MM.1S (cell line): Measurements from ENCODE around the gene OSBP.

Experiments
- DNase-seq: peaks from one replicate; pipeline ENCODE4 v3.0.0-alpha.2; 2015
- H2AFZ ChIP-seq: fragments of 300-600 bp; sonication (generic); 2 replicates; pipeline ENCODE4 v1.6.0; 2016; ENCODE audit warnings: antibody characterized with exemption, low read length
- H3F3A ChIP-seq: fragments of 300-600 bp; sonication (generic); 2 replicates; pipeline ENCODE4 v1.6.1; 2016; ENCODE audit warnings: mild to moderate bottlenecking, antibody characterized with exemption, low read length, moderate library complexity, mixed read lengths; ENCODE audit not compliant: insufficient read depth
- H3K27ac ChIP-seq: fragments of 300-600 bp; sonication (generic); 2 replicates; pipeline ENCODE4 v1.5.1; 2016; ENCODE audit warnings: mild to moderate bottlenecking, low read length
- H3K27me3 ChIP-seq: fragments of 300-600 bp; sonication (generic); replicated peaks from 2 replicates; pipeline ENCODE4 v1.6.0; 2016; ENCODE audit warnings: low read length; ENCODE audit not compliant: insufficient read depth
- H3K36me3 ChIP-seq: fragments of 300-600 bp; sonication (generic); replicated peaks from 2 replicates; pipeline ENCODE4 v1.6.1; 2016; ENCODE audit warnings: mild to moderate bottlenecking, low read length, mixed read lengths; ENCODE audit not compliant: insufficient read depth
- H3K4me1 ChIP-seq: fragments of 300-600 bp; sonication (generic); 2 replicates; pipeline ENCODE4 v1.6.1; 2016; ENCODE audit warnings: low read length, mixed read lengths
- H3K4me2 ChIP-seq: fragments of 300-600 bp; sonication (generic); 2 replicates; pipeline ENCODE4 v1.6.0; 2016; ENCODE audit warnings: low read depth, low read length
- H3K4me3 ChIP-seq: fragments of 300-600 bp; sonication (generic); 2 replicates; pipeline ENCODE4 v1.5.1; 2016; ENCODE audit warnings: low read length, mixed read lengths
- H3K79me2 ChIP-seq: fragments of 300-600 bp; sonication (generic); 2 replicates; pipeline ENCODE4 v1.6.1; 2016; ENCODE audit warnings: mixed run types, low read length, mixed read lengths
- H3K9ac ChIP-seq: fragments of 300-600 bp; sonication (generic); 2 replicates; pipeline ENCODE4 v1.6.1; 2016; ENCODE audit warnings: low read length, mixed read lengths
- H3K9me2 ChIP-seq: fragments of 300-600 bp; sonication (generic); replicated peaks from 2 replicates; pipeline ENCODE4 v1.6.1; 2016; ENCODE audit warnings: mild to moderate bottlenecking, low read length, mixed read lengths; ENCODE audit not compliant: insufficient read depth
- H3K9me3 ChIP-seq: fragments of 300-600 bp; sonication (generic); replicated peaks from 2 replicates; pipeline ENCODE4 v1.6.1; 2016; ENCODE audit warnings: mild to moderate bottlenecking, low read length, mixed read lengths; ENCODE audit not compliant: insufficient read depth
- H4K20me1 ChIP-seq: fragments of 300-600 bp; sonication (generic); 2 replicates; pipeline ENCODE4 v1.6.1; 2016; ENCODE audit warnings: mild to moderate bottlenecking, low read length, moderate library complexity, mixed read lengths; ENCODE audit not compliant: insufficient read depth
- EZH2 ChIP-seq: fragments of 300-600 bp; sonication (generic); optimal IDR thresholded peaks from 2 replicates; pipeline ENCODE3; 2017; ENCODE audit warnings: low read depth, mild to moderate bottlenecking, antibody characterized with exemption, low read length, mixed read lengths
- EZH2phosphoT487 ChIP-seq: fragments of 300-600 bp; sonication (generic); IDR thresholded peaks from 2 replicates; pipeline ENCODE4 v1.6.1; 2018; ENCODE audit warnings: antibody characterized with exemption, low read length
- TF ChIP-seq, protein P1 (sequence below): fragments of 300-600 bp; sonication (generic); IDR thresholded peaks from 2 replicates; pipeline ENCODE4 v1.5.1; 2016; ENCODE audit warnings: antibody characterized with exemption, low read length, mixed read lengths

Gene OSBP

DNA sequence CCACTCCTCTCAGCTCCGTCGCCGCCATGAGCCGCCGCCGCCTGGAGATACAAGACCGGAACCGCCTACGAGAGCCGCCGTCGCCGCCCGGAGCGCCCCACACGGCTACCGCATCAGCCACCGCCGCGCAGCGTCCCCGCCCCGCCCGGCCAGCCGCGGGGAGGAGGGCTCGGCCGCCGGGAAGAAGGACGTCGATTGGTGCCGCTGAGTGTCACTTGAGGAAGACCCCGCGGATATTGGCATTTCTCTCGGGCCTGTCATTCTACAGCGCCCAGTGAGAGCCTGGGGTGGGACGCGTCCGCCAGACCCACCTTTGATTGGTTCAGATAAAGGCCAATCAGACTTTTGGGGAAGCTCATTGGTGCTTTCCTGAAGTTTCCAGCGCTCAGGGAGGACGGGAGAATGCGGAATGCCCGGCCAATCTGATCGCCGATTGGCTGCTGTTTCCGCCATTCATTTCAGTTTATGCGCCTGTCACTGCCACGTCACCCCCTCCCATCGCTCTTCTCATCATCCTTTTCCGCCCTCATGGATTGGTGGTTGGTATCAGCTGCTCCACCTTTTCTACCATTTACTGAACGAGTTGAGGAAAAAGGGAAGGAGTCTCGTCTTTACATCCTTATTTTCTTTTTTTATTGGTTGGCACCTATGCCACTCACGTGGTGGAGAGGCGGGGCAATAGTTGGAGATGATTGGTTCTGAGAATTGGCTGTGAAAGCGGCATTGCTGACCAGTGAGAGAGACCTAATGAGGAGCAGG, at the start of gene OSBP:
OSBP (minus strand) TSS at position 138 of the 759 bp plus-strand sequence; CDS start at position 28, 110 bp downstream.
- Histone ChIP-seq H3K4me3 (peak within 1 kb of the TSS; percentile 76), H3K9me2 (no peaks in the 10 kb centered on the region), H3K27me3 (no peaks in the 10 kb centered on the region), H3K79me2 (peaks cover 44% of the 10 kb centered on the region), H3K9ac (peak within 1 kb of the TSS; percentile 79), H3K27ac (peak within 1 kb of the TSS; percentile 81), H3F3A (no peaks in the 10 kb centered on the region; the same call in 1 of the 2 replicates), H3K4me2 (peak within 1 kb of the TSS; percentile 86), H3K36me3 (no peaks in the 10 kb centered on the region), H4K20me1 (no peaks in the 10 kb centered on the region), H3K9me3 (no peaks in the 10 kb centered on the region), H3K4me1 (peaks cover 12% of the 10 kb centered on the region), H2AFZ (peak within 1 kb of the TSS; percentile 87)
- peak; percentile 99 for DNase-seq
- TF ChIP-seq EZH2phosphoT487 = no peak
- TF ChIP-seq, protein P1, sequence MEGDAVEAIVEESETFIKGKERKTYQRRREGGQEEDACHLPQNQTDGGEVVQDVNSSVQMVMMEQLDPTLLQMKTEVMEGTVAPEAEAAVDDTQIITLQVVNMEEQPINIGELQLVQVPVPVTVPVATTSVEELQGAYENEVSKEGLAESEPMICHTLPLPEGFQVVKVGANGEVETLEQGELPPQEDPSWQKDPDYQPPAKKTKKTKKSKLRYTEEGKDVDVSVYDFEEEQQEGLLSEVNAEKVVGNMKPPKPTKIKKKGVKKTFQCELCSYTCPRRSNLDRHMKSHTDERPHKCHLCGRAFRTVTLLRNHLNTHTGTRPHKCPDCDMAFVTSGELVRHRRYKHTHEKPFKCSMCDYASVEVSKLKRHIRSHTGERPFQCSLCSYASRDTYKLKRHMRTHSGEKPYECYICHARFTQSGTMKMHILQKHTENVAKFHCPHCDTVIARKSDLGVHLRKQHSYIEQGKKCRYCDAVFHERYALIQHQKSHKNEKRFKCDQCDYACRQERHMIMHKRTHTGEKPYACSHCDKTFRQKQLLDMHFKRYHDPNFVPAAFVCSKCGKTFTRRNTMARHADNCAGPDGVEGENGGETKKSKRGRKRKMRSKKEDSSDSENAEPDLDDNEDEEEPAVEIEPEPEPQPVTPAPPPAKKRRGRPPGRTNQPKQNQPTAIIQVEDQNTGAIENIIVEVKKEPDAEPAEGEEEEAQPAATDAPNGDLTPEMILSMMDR = no peak
- TF ChIP-seq EZH2 = no peak

DNA sequence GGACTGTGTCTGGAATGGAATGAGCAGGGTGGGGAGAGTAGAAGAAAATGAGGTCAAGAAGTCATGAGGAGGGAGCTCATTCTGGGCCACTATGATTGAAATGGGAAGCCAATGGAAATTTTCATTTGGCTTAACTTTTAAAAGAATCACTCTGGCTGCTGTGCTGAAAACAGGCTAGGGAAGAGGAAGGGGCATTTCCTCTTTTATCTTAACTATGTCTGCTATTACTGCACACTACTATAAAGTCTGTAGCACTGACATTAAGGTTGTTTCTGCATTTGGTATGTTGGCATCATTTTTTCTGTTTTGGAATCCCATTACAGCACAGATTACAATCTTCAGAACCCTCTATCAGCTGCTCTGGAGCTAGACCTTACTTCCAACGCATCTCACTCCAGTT, 45.0 kb upstream of the OSBP start:
- Histone ChIP-seq H3K4me1 (no peaks in the 10 kb centered on the region), H3K4me2 (no peak overlapping the region), H3K9me2 (no peaks in the 10 kb centered on the region), H2AFZ (no peak overlapping the region), H3K27ac (no peak overlapping the region), H3K9ac (no peak overlapping the region), H3K4me3 (no peak overlapping the region), H3F3A (no peaks in the 10 kb centered on the region), H3K79me2 (peaks cover 53% of the 10 kb centered on the region), H3K36me3 (peaks cover 20% of the 10 kb centered on the region), H3K27me3 (no peaks in the 10 kb centered on the region), H3K9me3 (no peaks in the 10 kb centered on the region), H4K20me1 (0 out of 2 replicates have a peak, but pooled peaks cover 4% of the 10 kb centered on the region)
- no peak for DNase-seq
- TF ChIP-seq EZH2 = no peak
- TF ChIP-seq EZH2phosphoT487 = no peak
- TF ChIP-seq, protein P1 = no peak

- TF ChIP-seq EZH2 (no peak), EZH2phosphoT487 (no peak)
- TF ChIP-seq, protein P1 = no peak
- Histone ChIP-seq H3K9ac (no peak overlapping the region), H3K36me3 (peaks cover 22% of the 10 kb centered on the region), H3K4me2 (no peak overlapping the region), H4K20me1 (0 out of 2 replicates have a peak, but pooled peaks cover 4% of the 10 kb centered on the region), H3F3A (no peaks in the 10 kb centered on the region), H3K27me3 (no peaks in the 10 kb centered on the region), H3K9me3 (no peaks in the 10 kb centered on the region), H2AFZ (no peak overlapping the region), H3K27ac (no peak overlapping the region), H3K79me2 (peaks cover 49% of the 10 kb centered on the region), H3K4me3 (no peak overlapping the region), H3K9me2 (no peaks in the 10 kb centered on the region), H3K4me1 (no peaks in the 10 kb centered on the region)
- DNase-seq = no peak
Measured at GRCh38 chr11:59659981-59660380, 44.4 kb upstream of the OSBP start.
